CD4-positive, alpha-beta T cell treated with Interleukin-15 for 4 hours (primary cell): Measurements from ENCODE around the gene TELO2.
"Not testable (repeated sequence)": the region's sequence is repeated elsewhere in the genome, so short reads cannot be mapped to it uniquely, and the experiment has no call there.

Source experiments
- DNase-seq: peaks from one replicate; pipeline ENCODE4 v3.0.0-alpha.2; 2020; ENCODE audit warnings: low spot score

The TELO2 gene

GRCh38 chr16:1475552-1476114 lies 17.5 kb upstream of the TELO2 start:
- no peak for DNase-seq

- no peak for DNase-seq
Measured at GRCh38 chr16:1477033-1477432, 16.1 kb upstream of the TELO2 start.

- not testable (repeated sequence) for DNase-seq
Measured at GRCh38 chr16:1478937-1479336, 14.2 kb upstream of the TELO2 start.

GRCh38 chr16:1481906-1482835 lies 11.0 kb upstream of the TELO2 start:
- DNase-seq = no peak

- DNase-seq = no peak
Measured at GRCh38 chr16:1485847-1486496, 7.2 kb upstream of the TELO2 start.

- no peak for DNase-seq
Measured at GRCh38 chr16:1486551-1487390, 6.4 kb upstream of the TELO2 start.

- DNase-seq = no peak
Measured at GRCh38 chr16:1487395-1488053, 5.6 kb upstream of the TELO2 start.

GRCh38 chr16:1488054-1488601 lies 5.0 kb upstream of the TELO2 start:
- DNase-seq = no peak

- no peak for DNase-seq
Measured at GRCh38 chr16:1488619-1489018, 4.5 kb upstream of the TELO2 start, which contains the start of gene PTX4. Gene PTX4 (minus strand): TSS chr16:1488944. CDS start chr16:1488909, 35 bp downstream.

GRCh38 chr16:1489077-1489476 lies 4.1 kb upstream of the TELO2 start:
- no peak for DNase-seq

GRCh38 chr16:1491327-1491726 lies 1.8 kb upstream of the TELO2 start:
- no peak for DNase-seq

GRCh38 chr16:1492082-1492922 lies 858 bp upstream of the TELO2 start:
- DNase-seq = no peak

GRCh38 chr16:1493746-1494094 lies 560 bp downstream of the TELO2 start:
- no peak for DNase-seq

GRCh38 chr16:1494129-1494640 lies 1.0 kb downstream of the TELO2 start:
- DNase-seq = no peak

GRCh38 chr16:1494711-1495110 lies 1.6 kb downstream of the TELO2 start:
- DNase-seq = no peak

- DNase-seq = no peak
Measured at GRCh38 chr16:1495211-1495888, 2.2 kb downstream of the TELO2 start.

GRCh38 chr16:1495889-1496262 lies 2.7 kb downstream of the TELO2 start:
- no peak for DNase-seq

- DNase-seq = no peak
Measured at GRCh38 chr16:1496464-1496863, 3.3 kb downstream of the TELO2 start.

- no peak for DNase-seq
Measured at GRCh38 chr16:1497014-1497598, 3.9 kb downstream of the TELO2 start.
